IMR-90 (cell line): ENCODE results near the gene CNOT6. TPM values are rescaled to one million over a fixed set of nuclear protein-coding genes. Genes with fewer than 3 reads are reported as not detected.

Experiments used
- ATAC-seq: fragments of 200-7000 bp; cut with Tn5 transposase; 2 replicates; pipeline ENCODE4 v1.9.1; 2020; ENCODE audit warnings: low read depth, mild to moderate bottlenecking, moderate library complexity
- BruUV-seq: library from RNA; stranded (reverse); fragments of 400-500 nt; replicated peaks from 2 replicates; lab custom pipeline; 2021; lab: Mats Ljungman, UMichigan
- CTCF ChIA-PET: fragments of 300-600 bp; formaldehyde crosslinking; extraction: SDS; loops from one replicate; lab custom pipeline; 2021; ENCODE audit warnings: antibody characterized with exemption; lab: Yijun Ruan, JAX
- POLR2A ChIA-PET: fragments of 300-600 bp; sonication (Branson Sonifier 250); formaldehyde crosslinking; loops from one replicate; lab custom pipeline; 2022; ENCODE audit warnings: antibody characterized with exemption; ENCODE audit not compliant: unreplicated experiment; lab: Charles Lee
- DNase-seq: peaks from one replicate; pipeline ENCODE4 v3.0.0; 2013
- H2AFZ ChIP-seq: replicated peaks from 2 replicates; pipeline ENCODE3; 2013; ENCODE audit warnings: low read length, mild to moderate bottlenecking; ENCODE audit not compliant: poor library complexity
- H2AK5ac ChIP-seq: 2 replicates; pipeline ENCODE4 v1.6.1; 2013; ENCODE audit warnings: low read depth, low read length, inconsistent platforms
- H2AK9ac ChIP-seq: replicated peaks from 2 replicates; pipeline ENCODE3; 2013; ENCODE audit warnings: mild to moderate bottlenecking, low read depth, low read length, moderate library complexity; ENCODE audit not compliant: poor library complexity
- H2BK120ac ChIP-seq: 2 replicates; pipeline ENCODE4 v1.6.1; 2013; ENCODE audit warnings: low read depth, low read length, inconsistent platforms
- H2BK15ac ChIP-seq: 3 replicates; pipeline ENCODE4 v1.6.1; 2013; ENCODE audit warnings: low read depth, low read length, inconsistent platforms
- H2BK20ac ChIP-seq: 2 replicates; pipeline ENCODE4 v1.6.1; 2013; ENCODE audit warnings: low read depth, mild to moderate bottlenecking, inconsistent platforms, low read length, moderate library complexity
- H2BK5ac ChIP-seq: 2 replicates; pipeline ENCODE4 v1.6.1; 2013; ENCODE audit warnings: mild to moderate bottlenecking, low read depth, low read length, inconsistent platforms; ENCODE audit not compliant: poor library complexity, severe bottlenecking
- H3K14ac ChIP-seq: replicated peaks from 2 replicates; pipeline ENCODE4 v1.6.1; 2013; ENCODE audit warnings: low read depth, low read length, inconsistent platforms
- H3K18ac ChIP-seq: 2 replicates; pipeline ENCODE4 v1.6.1; 2013; ENCODE audit warnings: low read depth, low read length, control low read depth
- H3K23ac ChIP-seq: 2 replicates; pipeline ENCODE4 v1.6.1; 2013; ENCODE audit warnings: low read depth, low read length, inconsistent platforms
- H3K27ac ChIP-seq: 2 replicates; pipeline ENCODE4 v1.5.1; 2013; ENCODE audit warnings: mild to moderate bottlenecking, control low read depth, low read length; ENCODE audit not compliant: insufficient read depth
- H3K27me3 ChIP-seq: 2 replicates; pipeline ENCODE4 v1.6.1; 2013; ENCODE audit warnings: low read length; ENCODE audit not compliant: control insufficient read depth, insufficient read depth
- H3K36me3 ChIP-seq: 2 replicates; pipeline ENCODE4 v1.6.1; 2013; ENCODE audit warnings: low read length, mixed read lengths; ENCODE audit not compliant: control insufficient read depth, insufficient read depth
- H3K4ac ChIP-seq: 2 replicates; pipeline ENCODE4 v1.6.1; 2013; ENCODE audit warnings: low read depth, low read length, inconsistent platforms
- H3K4me1 ChIP-seq: 2 replicates; pipeline ENCODE4 v1.6.1; 2013; ENCODE audit warnings: low read length, mixed read lengths; ENCODE audit not compliant: control insufficient read depth, insufficient read depth
- H3K4me2 ChIP-seq: 2 replicates; pipeline ENCODE4 v1.6.1; 2013; ENCODE audit warnings: low read depth, mild to moderate bottlenecking, control low read depth, low read length, moderate library complexity
- H3K4me3 ChIP-seq: 2 replicates; pipeline ENCODE4 v1.5.1; 2013; ENCODE audit warnings: low read depth, mild to moderate bottlenecking, control low read depth, low read length, moderate library complexity; ENCODE audit not compliant: insufficient read depth
- H3K56ac ChIP-seq: 2 replicates; pipeline ENCODE4 v1.6.1; 2013; ENCODE audit warnings: low read length, inconsistent platforms; ENCODE audit not compliant: insufficient read depth; ENCODE audit errors: extremely low read depth
- H3K79me1 ChIP-seq, 2 experiments: 2 replicates each; pipeline ENCODE4 v1.6.1; 2013; ENCODE audit warnings: low read length in 2 of 2, inconsistent platforms in 1 of 2, low read depth in 1 of 2
- H3K9ac ChIP-seq: 2 replicates; pipeline ENCODE4 v1.6.1; 2013; ENCODE audit warnings: low read depth, low read length, control low read depth
- H3K9me1 ChIP-seq: 2 replicates; pipeline ENCODE4 v1.6.1; 2013; ENCODE audit warnings: low read length, inconsistent platforms; ENCODE audit not compliant: insufficient read depth
- H3K9me3 ChIP-seq: 2 replicates; pipeline ENCODE4 v1.6.1; 2013; ENCODE audit warnings: low read length; ENCODE audit not compliant: control insufficient read depth, insufficient read depth
- H4K20me1 ChIP-seq: 2 replicates; pipeline ENCODE4 v1.6.1; 2013; ENCODE audit warnings: low read length, inconsistent platforms; ENCODE audit not compliant: insufficient read depth
- H4K5ac ChIP-seq: 2 replicates; pipeline ENCODE4 v1.6.1; 2013; ENCODE audit warnings: mild to moderate bottlenecking, low read depth, low read length, control low read depth
- H4K8ac ChIP-seq, 2 experiments: 2 replicates each; pipeline ENCODE4 v1.6.1; 2013; ENCODE audit warnings: low read depth in 2 of 2, low read length in 2 of 2, control low read depth in 1 of 2, inconsistent platforms in 1 of 2
- H4K91ac ChIP-seq: 2 replicates; pipeline ENCODE4 v1.6.1; 2013; ENCODE audit warnings: low read depth, low read length, inconsistent platforms; ENCODE audit not compliant: insufficient read depth
- CEBPB ChIP-seq: IDR thresholded peaks from 2 replicates; pipeline ENCODE4 v1.6.1; 2012; ENCODE audit warnings: low read depth, low read length, improper control_type of control experiment
- CHD1 ChIP-seq: IDR thresholded peaks from 2 replicates; pipeline ENCODE4 v1.6.1; 2012; ENCODE audit warnings: low read depth, low read length, improper control_type of control experiment
- MAFK ChIP-seq: IDR thresholded peaks from 2 replicates; pipeline ENCODE4 v1.6.1; 2012; ENCODE audit warnings: low read depth, low read length, improper control_type of control experiment
- MXI1 ChIP-seq: IDR thresholded peaks from 2 replicates; pipeline ENCODE4 v1.6.1; 2012; ENCODE audit warnings: low read depth, mild to moderate bottlenecking, low read length, moderate library complexity, borderline replicate concordance
- NFE2L2 ChIP-seq: fragments of 150-350 bp; IDR thresholded peaks from 2 replicates; pipeline ENCODE4 v1.6.1; 2016; ENCODE audit warnings: low read depth, mild to moderate bottlenecking, low read length
- RCOR1 ChIP-seq: IDR thresholded peaks from 2 replicates; pipeline ENCODE4 v1.6.1; 2012; ENCODE audit warnings: mild to moderate bottlenecking, low read length, improper control_type of control experiment; ENCODE audit not compliant: insufficient replicate concordance
- RFX5 ChIP-seq: IDR thresholded peaks from 2 replicates; pipeline ENCODE4 v1.8.0; 2012; ENCODE audit warnings: low read depth, mild to moderate bottlenecking, low read length, moderate library complexity
- WGBS, 2 experiments: methylation state at CpG; one replicate each; pipeline versions ENCODE4 v1.1.5 to v1.1.7; 2013; ENCODE audit warnings: missing lambda C conversion rate in 2 of 2; ENCODE audit not compliant: insufficient read length in 1 of 2; ENCODE audit errors: extremely low coverage in 2 of 2; 5-methylcytosine and 5-hydroxymethylcytosine counted together
- dilution Hi-C: fragments of 300-500 bp; cut with HindIII; formaldehyde crosslinking; loops from one replicate; pipeline ENCODE4 v1.14.3; 2018; ENCODE audit warnings: low sequenced_read_pairs; ENCODE audit not compliant: unreplicated experiment
- in situ Hi-C: fragments of 300-500 bp; cut with MboI; formaldehyde crosslinking; loops from 3 replicates; pipeline ENCODE4 v1.14.3; 2019; ENCODE audit warnings: low sequenced_read_pairs, inconsistent platforms, mixed read lengths
- intact Hi-C: fragments of 100-400 bp; cut with micrococcal nuclease; formaldehyde crosslinking; loops from 2 replicates; pipeline ENCODE4 v1.10.0; 2022
- polyA plus RNA-seq, 3 experiments: library from polyadenylated mRNA; depleted of rRNA; stranded (reverse); fragments of >200 nt; gene quantifications; 2 replicates each; pipeline ENCODE4 v1.2.3, GENCODE V29; 2012; ENCODE audit warnings: low replicate concordance in 1 of 3
- total RNA-seq: library from RNA; depleted of rRNA; stranded (reverse); fragments of >200 nt; gene quantifications from 2 replicates; pipeline ENCODE4 v1.2.3, GENCODE V29; 2012
- TF ChIP-seq, protein P1 (sequence below): conservative IDR thresholded peaks from 2 replicates; pipeline ENCODE4 v1.5.1; 2012; ENCODE audit warnings: mild to moderate bottlenecking, low read depth, low read length, improper control_type of control experiment
- TF ChIP-seq, protein P2 (sequence below): fragments of 150-350 bp; IDR thresholded peaks from 2 replicates; pipeline ENCODE4 v1.6.1; 2017; ENCODE audit warnings: mild to moderate bottlenecking, antibody characterized with exemption, low read length, low read depth
- TF ChIP-seq, protein P3 (sequence below): fragments of 150-350 bp; IDR thresholded peaks from 2 replicates; pipeline ENCODE4 v1.6.1; 2016; ENCODE audit warnings: low read depth, mild to moderate bottlenecking, low read length, moderate library complexity, borderline replicate concordance

Gene CNOT6
- total and polyA plus RNA-seq, 2 of the 4 experiments (the other 2 are of a cell fraction): 9.7 to 10.8 TPM

DNA sequence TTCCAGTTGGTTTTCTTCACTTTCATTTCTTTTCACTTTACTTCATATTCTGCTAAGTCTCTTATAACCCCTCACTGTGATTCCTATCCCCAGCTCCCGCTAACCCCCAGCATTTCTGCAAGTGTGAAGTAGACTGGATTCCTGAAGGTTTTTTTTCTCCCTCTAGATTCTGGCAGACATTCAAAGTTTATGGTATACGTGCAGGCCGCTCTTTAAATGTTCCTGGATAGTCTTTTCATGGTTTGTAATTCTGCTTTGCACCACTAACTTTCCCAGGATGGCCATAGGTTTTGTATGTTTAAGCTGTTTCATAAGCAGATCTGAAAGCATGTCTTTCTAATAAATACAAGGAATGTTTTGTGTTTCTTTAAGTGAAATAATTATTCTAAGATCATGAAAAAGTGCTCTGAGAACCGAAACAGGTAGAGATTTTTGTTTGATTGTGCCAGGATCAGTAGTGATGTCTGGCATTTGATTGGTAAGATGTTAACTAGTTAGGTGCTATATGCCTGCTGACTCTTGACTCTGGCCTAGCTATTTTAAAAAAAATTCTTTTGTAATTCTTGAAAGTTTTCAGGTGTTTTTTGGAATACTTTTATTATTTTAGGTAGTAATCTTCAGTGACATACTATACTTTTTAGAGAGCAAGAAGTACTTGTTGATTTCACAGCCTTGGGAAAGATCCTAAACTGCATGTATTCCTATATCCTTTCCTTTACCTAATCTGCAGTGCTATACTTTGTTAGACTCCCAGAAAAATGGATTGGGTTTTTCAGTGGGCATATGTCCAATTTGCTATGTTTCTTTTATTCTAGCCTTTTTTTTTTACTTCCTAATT, 29.7 kb downstream of the CNOT6 start (continued):
- no peak for TF ChIP-seq RFX5

DNA sequence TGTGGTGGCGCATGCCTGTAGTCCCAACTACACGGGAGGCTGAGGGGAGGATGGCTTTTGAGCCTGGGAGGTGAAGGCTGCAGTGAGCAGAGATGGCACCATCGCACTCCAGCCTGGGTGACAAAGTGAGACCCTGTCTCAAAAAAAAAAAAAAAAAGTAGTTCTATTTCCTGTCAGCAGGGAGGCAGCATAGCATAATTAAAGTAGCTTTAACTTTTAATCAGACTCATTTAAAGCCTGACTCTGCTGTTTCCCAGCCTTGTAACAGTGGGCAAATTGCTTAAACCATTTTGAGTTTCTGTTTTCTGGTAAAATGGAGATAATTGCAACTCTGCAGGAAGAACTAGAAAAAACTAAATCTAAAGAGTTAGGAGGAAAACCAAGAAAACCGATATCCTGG, 31.2 kb downstream of the CNOT6 start:
- H2BK5ac ChIP-seq: no peak overlapping the region
- H4K5ac ChIP-seq: no peak overlapping the region
- TF ChIP-seq, protein P1, sequence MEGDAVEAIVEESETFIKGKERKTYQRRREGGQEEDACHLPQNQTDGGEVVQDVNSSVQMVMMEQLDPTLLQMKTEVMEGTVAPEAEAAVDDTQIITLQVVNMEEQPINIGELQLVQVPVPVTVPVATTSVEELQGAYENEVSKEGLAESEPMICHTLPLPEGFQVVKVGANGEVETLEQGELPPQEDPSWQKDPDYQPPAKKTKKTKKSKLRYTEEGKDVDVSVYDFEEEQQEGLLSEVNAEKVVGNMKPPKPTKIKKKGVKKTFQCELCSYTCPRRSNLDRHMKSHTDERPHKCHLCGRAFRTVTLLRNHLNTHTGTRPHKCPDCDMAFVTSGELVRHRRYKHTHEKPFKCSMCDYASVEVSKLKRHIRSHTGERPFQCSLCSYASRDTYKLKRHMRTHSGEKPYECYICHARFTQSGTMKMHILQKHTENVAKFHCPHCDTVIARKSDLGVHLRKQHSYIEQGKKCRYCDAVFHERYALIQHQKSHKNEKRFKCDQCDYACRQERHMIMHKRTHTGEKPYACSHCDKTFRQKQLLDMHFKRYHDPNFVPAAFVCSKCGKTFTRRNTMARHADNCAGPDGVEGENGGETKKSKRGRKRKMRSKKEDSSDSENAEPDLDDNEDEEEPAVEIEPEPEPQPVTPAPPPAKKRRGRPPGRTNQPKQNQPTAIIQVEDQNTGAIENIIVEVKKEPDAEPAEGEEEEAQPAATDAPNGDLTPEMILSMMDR: no peak
- no peak for TF ChIP-seq NFE2L2
- TF ChIP-seq, protein P2, sequence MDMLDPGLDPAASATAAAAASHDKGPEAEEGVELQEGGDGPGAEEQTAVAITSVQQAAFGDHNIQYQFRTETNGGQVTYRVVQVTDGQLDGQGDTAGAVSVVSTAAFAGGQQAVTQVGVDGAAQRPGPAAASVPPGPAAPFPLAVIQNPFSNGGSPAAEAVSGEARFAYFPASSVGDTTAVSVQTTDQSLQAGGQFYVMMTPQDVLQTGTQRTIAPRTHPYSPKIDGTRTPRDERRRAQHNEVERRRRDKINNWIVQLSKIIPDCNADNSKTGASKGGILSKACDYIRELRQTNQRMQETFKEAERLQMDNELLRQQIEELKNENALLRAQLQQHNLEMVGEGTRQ: no peak
- TF ChIP-seq, protein P3, sequence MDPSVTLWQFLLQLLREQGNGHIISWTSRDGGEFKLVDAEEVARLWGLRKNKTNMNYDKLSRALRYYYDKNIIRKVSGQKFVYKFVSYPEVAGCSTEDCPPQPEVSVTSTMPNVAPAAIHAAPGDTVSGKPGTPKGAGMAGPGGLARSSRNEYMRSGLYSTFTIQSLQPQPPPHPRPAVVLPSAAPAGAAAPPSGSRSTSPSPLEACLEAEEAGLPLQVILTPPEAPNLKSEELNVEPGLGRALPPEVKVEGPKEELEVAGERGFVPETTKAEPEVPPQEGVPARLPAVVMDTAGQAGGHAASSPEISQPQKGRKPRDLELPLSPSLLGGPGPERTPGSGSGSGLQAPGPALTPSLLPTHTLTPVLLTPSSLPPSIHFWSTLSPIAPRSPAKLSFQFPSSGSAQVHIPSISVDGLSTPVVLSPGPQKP: no peak
- no peak for TF ChIP-seq RCOR1
- TF ChIP-seq MXI1: no peak
- TF ChIP-seq CEBPB: no peak
- TF ChIP-seq MAFK: no peak
- no peak for TF ChIP-seq CHD1
- no peak overlapping the region for H3K4ac ChIP-seq
- no peak overlapping the region for H3K27ac ChIP-seq
- peaks cover 13% of the 10 kb centered on the region for H3K4me1 ChIP-seq
- H3K14ac ChIP-seq: no peak overlapping the region
- H3K4me2 ChIP-seq: no peak overlapping the region
- H3K18ac ChIP-seq: no peak overlapping the region
- H2BK15ac ChIP-seq: no peak overlapping the region
- peaks cover 2% of the 10 kb centered on the region; the same call in 1 of the 2 replicates for H3K36me3 ChIP-seq
- in situ Hi-C loops (no loop called here), dilution Hi-C loops (no loop called here), intact Hi-C loops (no loop called here)
- POLR2A ChIA-PET: interaction anchor here (0.6 kb wide), 1 partner anchor 51 kb away, joined by 3 read pairs; no protein-coding TSS in a partner anchor
- peaks cover 34 to 66% of the 10 kb centered on the region in 2 experiments for H3K79me1 ChIP-seq
- 70% methylated on average over 2 of the region's 4 CpGs; no CpG with 5 or more reads in 1 of the 2 experiments for WGBS, 2 experiments
- no peak overlapping the region for H2AFZ ChIP-seq
- no peaks in the 10 kb centered on the region for H3K27me3 ChIP-seq
- no peak overlapping the region for H4K91ac ChIP-seq
- H3K9ac ChIP-seq: no peak overlapping the region
- DNase-seq (no peak), ATAC-seq (no peak)
- no peak overlapping the region for H3K4me3 ChIP-seq
- peaks cover 7% of the 10 kb centered on the region for H3K9me1 ChIP-seq
- H2BK20ac ChIP-seq: no peak overlapping the region
- H3K23ac ChIP-seq: no peak overlapping the region
- H4K20me1 ChIP-seq: peaks cover 54% of the 10 kb centered on the region
- no peak overlapping the region for H2AK9ac ChIP-seq
- H4K8ac ChIP-seq: no peak overlapping the region
- no peak overlapping the region for H2BK120ac ChIP-seq
- no peak overlapping the region for H3K56ac ChIP-seq
- H2AK5ac ChIP-seq: no peak overlapping the region
- BruUV-seq: no TSS peak
- no peaks in the 10 kb centered on the region for H3K9me3 ChIP-seq
- CTCF ChIA-PET: interaction anchor here (1.1 kb wide), 1 partner anchor 93 kb away, joined by 3 read pairs; no protein-coding TSS in a partner anchor
